CD8-positive, alpha-beta memory T cell (primary cell): ENCODE data around the gene GPC6. TPM values are rescaled to one million over a fixed set of nuclear protein-coding genes. Genes with fewer than 3 reads are reported as not detected.

Experiments used
- CTCF ChIA-PET: fragments of 350-600 bp; sonication (Branson Sonifier 250); formaldehyde crosslinking; loops from one replicate; lab custom pipeline; 2021; ENCODE audit warnings: antibody characterized with exemption; lab: Charles Lee
- POLR2A ChIA-PET: fragments of 350-600 bp; sonication (Branson Sonifier 250); formaldehyde crosslinking; loops from one replicate; lab custom pipeline; 2021; ENCODE audit warnings: antibody characterized with exemption; lab: Charles Lee
- DNase-seq, 5 donors: peaks; one replicate each; pipeline versions ENCODE4 v3.0.0 to v3.0.0-alpha.2; 2020 to 2022; ENCODE audit warnings: mixed read lengths in 1 of 5
- H3K27ac ChIP-seq: one replicate; pipeline ENCODE4 v1.7.0; 2013; ENCODE audit warnings: low read depth, mild to moderate bottlenecking, low read length, moderate library complexity
- H3K27me3 ChIP-seq: 2 replicates; pipeline ENCODE4 v1.7.0; 2013; ENCODE audit warnings: low read length, mild to moderate bottlenecking; ENCODE audit not compliant: insufficient read depth, poor library complexity, severe bottlenecking
- H3K36me3 ChIP-seq: 2 replicates; pipeline ENCODE4 v1.7.0; 2013; ENCODE audit warnings: mild to moderate bottlenecking, low read length, moderate library complexity; ENCODE audit not compliant: insufficient read depth
- H3K4me1 ChIP-seq: 2 replicates; pipeline ENCODE4 v1.7.0; 2013; ENCODE audit warnings: mild to moderate bottlenecking, low read length, moderate library complexity; ENCODE audit not compliant: insufficient read depth
- H3K4me3 ChIP-seq: 2 replicates; pipeline ENCODE4 v1.7.0; 2013; ENCODE audit warnings: mild to moderate bottlenecking, low read length
- H3K9me3 ChIP-seq: 2 replicates; pipeline ENCODE4 v1.7.0; 2013; ENCODE audit warnings: mild to moderate bottlenecking, low read length
- H3K27ac Mint-ChIP-seq, 8 donors: one replicate each; pipeline ENCODE4 v1.8.0; 2020 to 2021; ENCODE audit warnings: mixed read lengths in 8 of 8, mild to moderate bottlenecking in 6 of 8, inconsistent platforms in 3 of 8, moderate library complexity in 3 of 8
- H3K27me3 Mint-ChIP-seq, 2 donors: one replicate each; pipeline ENCODE4 v1.8.0; 2020 to 2021; ENCODE audit warnings: mixed read lengths in 2 of 2, mild to moderate bottlenecking in 1 of 2, moderate library complexity in 1 of 2
- H3K36me3 Mint-ChIP-seq, 3 donors: one replicate each; pipeline ENCODE4 v1.8.0; 2020 to 2021; ENCODE audit warnings: mixed read lengths in 3 of 3, inconsistent platforms in 1 of 3, mild to moderate bottlenecking in 1 of 3
- H3K4me1 Mint-ChIP-seq, 3 donors: one replicate each; pipeline ENCODE4 v1.8.0; 2020 to 2021; ENCODE audit warnings: mixed read lengths in 3 of 3, inconsistent platforms in 1 of 3, mild to moderate bottlenecking in 1 of 3
- H3K4me3 Mint-ChIP-seq, 7 donors: one replicate each; pipeline ENCODE4 v1.8.0; 2020 to 2021; ENCODE audit warnings: mixed read lengths in 7 of 7, mild to moderate bottlenecking in 6 of 7, moderate library complexity in 4 of 7, inconsistent platforms in 2 of 7
- H3K9me3 Mint-ChIP-seq, 5 donors: one replicate each; pipeline ENCODE4 v1.8.0; 2020 to 2022; ENCODE audit warnings: mixed read lengths in 5 of 5, mild to moderate bottlenecking in 3 of 5, moderate library complexity in 2 of 5, inconsistent platforms in 1 of 5
- polyA plus RNA-seq: library from polyadenylated mRNA; unstranded; fragments of 300-500 nt; fragmentation: Illumina TruSeq; gene quantifications from one replicate; pipeline ENCODE4 v1.2.3, GENCODE V29; 2021
- total RNA-seq, 2 experiments: library from RNA; stranded (reverse); gene quantifications; one replicate each; pipeline ENCODE4 v1.2.3, GENCODE V29; 2021

The GPC6 gene
- total and polyA plus RNA-seq, 3 experiments from 2014 or later, result not detected

GRCh38 chr13:93625536-93625935 is 398.9 kb downstream of the GPC6 start:
- H3K4me1 Mint-ChIP-seq, result no peaks in the 10 kb centered on the region
- no peaks in the 10 kb centered on the region for H3K36me3 ChIP-seq
- H3K27ac ChIP-seq, result no peak overlapping the region
- no peak for DNase-seq
- H3K27me3 ChIP-seq, result no peaks in the 10 kb centered on the region
- H3K4me1 ChIP-seq, result no peaks in the 10 kb centered on the region
- peaks cover 0 to 3% of the 10 kb centered on the region in 2 donors for H3K27me3 Mint-ChIP-seq
- H3K9me3 Mint-ChIP-seq, result peaks cover 0 to 4% (median 0%) of the 10 kb centered on the region in 5 donors
- H3K4me3 Mint-ChIP-seq, result peak overlapping the region in 1 of 7 donors; percentile 68
- ChIA-PET POLR2A (no interaction called here), CTCF (no interaction called here)
- H3K4me3 ChIP-seq, result no peak overlapping the region
- no peak overlapping the region for H3K27ac Mint-ChIP-seq
- no peaks in the 10 kb centered on the region for H3K9me3 ChIP-seq
- no peaks in the 10 kb centered on the region for H3K36me3 Mint-ChIP-seq

GRCh38 chr13:93628136-93628797 is 401.7 kb downstream of the GPC6 start:
- H3K9me3 ChIP-seq, result no peaks in the 10 kb centered on the region
- Mint-ChIP-seq H3K36me3 (no peaks in the 10 kb centered on the region), H3K27ac (no peak overlapping the region), H3K4me3 (no peak overlapping the region), H3K9me3 (peaks cover 0 to 4% (median 0%) of the 10 kb centered on the region in 5 donors), H3K27me3 (peaks cover 0 to 5% of the 10 kb centered on the region in 2 donors), H3K4me1 (no peaks in the 10 kb centered on the region)
- ChIA-PET CTCF (no interaction called here), POLR2A (no interaction called here)
- DNase-seq, result no peak
- H3K27me3 ChIP-seq, result no peaks in the 10 kb centered on the region
- no peaks in the 10 kb centered on the region for H3K4me1 ChIP-seq
- H3K36me3 ChIP-seq, result no peaks in the 10 kb centered on the region
- no peak overlapping the region for H3K27ac ChIP-seq
- no peak overlapping the region for H3K4me3 ChIP-seq

DNA sequence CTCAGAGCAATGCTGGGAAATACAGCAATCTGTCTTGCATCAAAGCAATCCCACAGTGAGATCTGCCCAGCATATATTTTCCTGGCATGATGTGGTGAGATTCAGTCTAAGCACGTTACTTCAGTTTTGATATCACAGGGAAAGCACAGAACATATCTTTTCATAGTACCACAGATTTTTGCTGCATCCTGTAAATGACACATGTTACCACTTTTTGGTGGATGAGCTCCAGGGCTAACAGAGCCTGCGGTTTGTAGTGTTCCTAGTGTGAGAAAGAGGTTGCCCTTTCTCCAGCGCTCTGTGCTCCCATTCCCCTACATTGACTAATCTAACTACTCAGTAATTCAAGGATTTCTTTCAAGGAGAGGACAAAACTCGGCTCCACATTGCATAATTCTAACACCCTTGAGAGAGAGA is 409.0 kb downstream of the GPC6 start:
- DNase-seq, result no peak
- CTCF ChIA-PET, result no interaction called here
- H3K4me1 ChIP-seq, result no peaks in the 10 kb centered on the region
- no peaks in the 10 kb centered on the region for H3K9me3 ChIP-seq
- Mint-ChIP-seq H3K9me3 (peaks cover 0 to 3% (median 0%) of the 10 kb centered on the region in 5 donors), H3K4me3 (no peak overlapping the region), H3K36me3 (no peaks in the 10 kb centered on the region), H3K27me3 (peaks cover 0 to 2% of the 10 kb centered on the region in 2 donors), H3K4me1 (no peaks in the 10 kb centered on the region), H3K27ac (no peak overlapping the region)
- no peaks in the 10 kb centered on the region for H3K27me3 ChIP-seq
- POLR2A ChIA-PET, result no interaction called here
- no peaks in the 10 kb centered on the region for H3K36me3 ChIP-seq
- H3K4me3 ChIP-seq, result no peak overlapping the region
- H3K27ac ChIP-seq, result no peak overlapping the region

DNA sequence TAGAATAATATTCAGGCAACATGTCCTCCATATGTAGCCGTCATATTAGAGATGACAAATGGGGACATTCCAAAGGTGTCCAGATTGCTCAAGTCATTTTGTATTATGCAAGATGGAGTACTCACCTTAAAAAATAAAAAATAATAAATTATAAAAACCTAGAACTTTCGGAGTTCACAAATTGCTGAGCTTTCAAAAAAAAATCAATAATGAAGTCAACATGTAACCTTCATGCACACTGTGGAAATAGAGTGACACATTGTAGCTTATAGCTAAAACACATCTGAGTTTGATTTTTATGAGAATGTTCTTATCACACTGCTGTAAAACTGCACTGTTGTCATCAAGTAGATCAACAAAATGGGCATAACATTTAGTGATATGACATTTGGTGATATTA is 411.2 kb downstream of the GPC6 start:
- POLR2A ChIA-PET, result no interaction called here
- Mint-ChIP-seq H3K27me3 (no peaks in the 10 kb centered on the region), H3K9me3 (peaks cover 0 to 3% (median 0%) of the 10 kb centered on the region in 5 donors), H3K36me3 (no peaks in the 10 kb centered on the region), H3K4me1 (no peaks in the 10 kb centered on the region), H3K4me3 (no peak overlapping the region), H3K27ac (no peak overlapping the region)
- no peak overlapping the region for H3K27ac ChIP-seq
- H3K4me1 ChIP-seq, result no peaks in the 10 kb centered on the region
- DNase-seq, result no peak
- no peaks in the 10 kb centered on the region for H3K27me3 ChIP-seq
- H3K36me3 ChIP-seq, result no peaks in the 10 kb centered on the region
- H3K4me3 ChIP-seq, result no peak overlapping the region
- CTCF ChIA-PET, result no interaction called here
- no peaks in the 10 kb centered on the region for H3K9me3 ChIP-seq

DNA sequence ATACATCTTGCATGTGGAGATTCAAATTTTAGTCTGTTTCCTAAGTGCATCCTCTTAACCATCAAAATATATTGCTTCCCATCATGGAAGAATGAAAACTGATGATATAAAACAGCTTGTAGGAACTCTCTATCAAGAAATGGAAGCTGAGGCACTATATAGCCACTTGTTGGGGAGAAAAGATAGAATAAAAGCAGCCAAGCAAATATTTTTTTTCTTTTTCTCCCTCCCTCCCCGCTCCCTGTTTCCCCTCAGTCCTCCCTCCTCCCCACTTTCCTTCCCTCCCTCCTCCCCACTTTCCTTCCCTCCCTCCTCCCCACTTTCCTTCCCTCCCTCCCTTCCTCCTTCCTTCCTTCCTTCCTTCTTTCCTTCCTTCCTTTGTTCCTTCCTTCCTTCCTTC is 413.8 kb downstream of the GPC6 start:
- Histone ChIP-seq H3K27ac (no peak overlapping the region), H3K4me3 (no peak overlapping the region), H3K4me1 (no peaks in the 10 kb centered on the region), H3K9me3 (no peaks in the 10 kb centered on the region), H3K27me3 (no peaks in the 10 kb centered on the region), H3K36me3 (no peaks in the 10 kb centered on the region)
- no peak overlapping the region for H3K27ac Mint-ChIP-seq
- ChIA-PET CTCF (no interaction called here), POLR2A (no interaction called here)
- H3K36me3 Mint-ChIP-seq, result no peaks in the 10 kb centered on the region
- DNase-seq, result no peak
- H3K4me1 Mint-ChIP-seq, result no peaks in the 10 kb centered on the region
- H3K27me3 Mint-ChIP-seq, result peaks cover 0 to 4% of the 10 kb centered on the region in 2 donors
- no peak overlapping the region for H3K4me3 Mint-ChIP-seq
- H3K9me3 Mint-ChIP-seq, result peaks cover 0 to 5% (median 0%) of the 10 kb centered on the region in 5 donors

GRCh38 chr13:93646245-93646644 is 419.6 kb downstream of the GPC6 start:
- DNase-seq, result no peak
- Histone ChIP-seq H3K4me3 (no peak overlapping the region), H3K4me1 (no peaks in the 10 kb centered on the region), H3K27me3 (no peaks in the 10 kb centered on the region), H3K9me3 (no peaks in the 10 kb centered on the region), H3K27ac (no peak overlapping the region), H3K36me3 (no peaks in the 10 kb centered on the region)
- CTCF ChIA-PET, result interaction anchor here (0.7 kb wide), 1 partner anchor 703 kb away, joined by 3 read pairs; no protein-coding TSS in a partner anchor
- Mint-ChIP-seq H3K36me3 (no peaks in the 10 kb centered on the region), H3K27ac (no peak overlapping the region), H3K4me1 (no peaks in the 10 kb centered on the region), H3K27me3 (peaks cover 0 to 4% of the 10 kb centered on the region in 2 donors), H3K9me3 (peaks cover 0 to 2% (median 0%) of the 10 kb centered on the region in 5 donors), H3K4me3 (no peak overlapping the region)
- POLR2A ChIA-PET, result no interaction called here

DNA sequence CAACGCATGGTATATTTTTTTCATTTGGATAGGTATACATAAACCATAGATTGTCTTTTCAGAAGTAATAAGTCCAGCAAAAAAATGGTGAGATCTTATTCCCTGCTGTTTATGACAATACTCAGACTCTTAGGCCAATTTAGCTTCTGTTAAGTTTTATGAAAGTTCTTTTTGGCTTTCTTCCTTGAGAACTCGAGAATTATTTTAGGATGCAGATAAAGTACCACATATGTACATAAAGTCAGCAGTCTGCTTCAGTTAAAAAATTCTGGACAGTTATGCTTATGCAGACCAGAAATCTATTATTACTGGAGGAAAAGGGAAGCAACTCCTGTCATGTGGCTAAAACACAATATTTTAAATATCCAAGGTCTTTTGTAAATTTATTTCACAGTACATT is 422.9 kb downstream of the GPC6 start:
- Mint-ChIP-seq H3K27me3 (no peaks in the 10 kb centered on the region), H3K9me3 (peaks cover 0 to 2% (median 0%) of the 10 kb centered on the region in 5 donors), H3K4me1 (no peaks in the 10 kb centered on the region), H3K36me3 (no peaks in the 10 kb centered on the region), H3K27ac (no peak overlapping the region), H3K4me3 (no peak overlapping the region)
- Histone ChIP-seq H3K4me3 (no peak overlapping the region), H3K27ac (no peak overlapping the region), H3K27me3 (no peaks in the 10 kb centered on the region), H3K4me1 (no peaks in the 10 kb centered on the region), H3K36me3 (no peaks in the 10 kb centered on the region), H3K9me3 (no peaks in the 10 kb centered on the region)
- DNase-seq, result no peak
- CTCF ChIA-PET, result no interaction called here
- POLR2A ChIA-PET, result no interaction called here

- CTCF ChIA-PET, result no interaction called here
- no peak overlapping the region for H3K27ac ChIP-seq
- H3K4me1 Mint-ChIP-seq, result no peaks in the 10 kb centered on the region
- H3K27me3 ChIP-seq, result no peaks in the 10 kb centered on the region
- no peaks in the 10 kb centered on the region for H3K27me3 Mint-ChIP-seq
- no peak for DNase-seq
- no peak overlapping the region for H3K27ac Mint-ChIP-seq
- no peaks in the 10 kb centered on the region for H3K36me3 ChIP-seq
- no peak overlapping the region for H3K4me3 Mint-ChIP-seq
- H3K9me3 Mint-ChIP-seq, result peaks cover 0 to 7% (median 0%) of the 10 kb centered on the region in 5 donors
- H3K9me3 ChIP-seq, result no peaks in the 10 kb centered on the region
- no peaks in the 10 kb centered on the region for H3K4me1 ChIP-seq
- no peaks in the 10 kb centered on the region for H3K36me3 Mint-ChIP-seq
- POLR2A ChIA-PET, result no interaction called here
- no peak overlapping the region for H3K4me3 ChIP-seq
These were observed 427.2 kb downstream of the GPC6 start for GRCh38 chr13:93653776-93654175.
